HG03103 (cell line): ENCODE measurements around the gene SARDH.

Experiments used
- ATAC-seq: cut with Tn5 transposase; IDR thresholded peaks from one replicate; pipeline ENCODE4 v1.9.1; 2021; ENCODE audit warnings: low read depth; ENCODE audit not compliant: unreplicated experiment

The SARDH gene

DNA sequence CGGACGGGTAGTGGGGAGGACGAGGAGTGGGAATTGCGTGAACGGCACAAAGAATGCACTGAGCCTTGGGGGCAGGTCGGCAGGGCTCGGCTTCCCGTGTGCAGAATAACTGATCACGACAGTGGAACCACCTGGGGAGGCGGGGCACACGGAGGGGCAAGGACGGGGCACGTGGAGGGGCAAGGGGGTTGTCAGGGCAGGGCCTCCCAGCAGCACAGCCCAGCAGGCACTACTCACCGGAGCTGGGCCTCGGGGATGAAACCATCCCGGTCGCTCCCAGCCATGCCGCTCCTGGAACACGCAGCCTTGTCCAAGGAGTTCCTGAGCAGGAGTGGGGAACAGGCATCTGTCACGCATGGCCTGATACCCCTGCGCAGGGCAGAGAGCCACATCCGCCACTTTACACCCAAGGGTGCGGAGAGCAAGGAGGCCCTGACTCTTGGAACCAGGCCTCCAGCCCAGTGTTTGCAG is 33.4 kb downstream of the SARDH start:
- ATAC-seq, result no peak

DNA sequence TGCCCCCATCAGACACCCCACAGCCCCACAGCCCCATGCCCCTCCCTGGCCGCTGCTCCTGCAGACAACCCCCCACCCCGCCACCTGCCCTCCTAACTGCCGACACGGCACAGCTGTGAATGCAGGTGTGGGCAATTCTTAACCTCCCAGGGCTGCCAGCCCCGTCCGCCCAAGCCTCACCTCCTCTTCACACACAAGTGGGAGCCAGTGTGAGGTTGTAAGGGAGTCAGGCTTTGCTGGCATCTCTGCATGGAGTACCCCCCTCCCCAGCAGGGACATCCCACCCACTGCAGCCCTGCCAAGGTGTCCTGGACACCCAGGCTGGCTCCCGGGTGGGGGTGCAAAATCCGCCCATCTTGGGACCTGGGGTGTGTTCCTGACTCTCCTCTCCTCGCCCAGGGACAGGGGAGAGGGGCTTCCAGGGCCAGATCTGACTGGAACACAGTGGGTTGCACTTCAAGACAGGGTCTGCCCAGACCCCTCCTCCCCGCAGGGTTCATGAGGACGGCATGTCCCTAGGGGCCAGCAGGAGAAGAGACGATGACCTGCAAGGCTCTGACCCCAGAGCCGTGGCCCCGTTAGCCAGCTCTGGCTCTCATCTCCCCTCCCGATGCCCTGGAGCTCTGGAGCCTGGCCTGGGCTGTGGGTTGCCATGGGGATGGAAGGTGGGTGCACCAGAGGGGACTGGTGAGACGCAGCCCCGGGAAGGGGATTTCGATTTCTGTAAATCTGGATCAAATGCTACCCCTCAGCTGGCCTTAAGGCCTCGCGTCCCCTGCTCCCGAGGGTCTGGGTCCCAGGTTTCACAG is 34.4 kb downstream of the SARDH start:
- no peak for ATAC-seq

DNA sequence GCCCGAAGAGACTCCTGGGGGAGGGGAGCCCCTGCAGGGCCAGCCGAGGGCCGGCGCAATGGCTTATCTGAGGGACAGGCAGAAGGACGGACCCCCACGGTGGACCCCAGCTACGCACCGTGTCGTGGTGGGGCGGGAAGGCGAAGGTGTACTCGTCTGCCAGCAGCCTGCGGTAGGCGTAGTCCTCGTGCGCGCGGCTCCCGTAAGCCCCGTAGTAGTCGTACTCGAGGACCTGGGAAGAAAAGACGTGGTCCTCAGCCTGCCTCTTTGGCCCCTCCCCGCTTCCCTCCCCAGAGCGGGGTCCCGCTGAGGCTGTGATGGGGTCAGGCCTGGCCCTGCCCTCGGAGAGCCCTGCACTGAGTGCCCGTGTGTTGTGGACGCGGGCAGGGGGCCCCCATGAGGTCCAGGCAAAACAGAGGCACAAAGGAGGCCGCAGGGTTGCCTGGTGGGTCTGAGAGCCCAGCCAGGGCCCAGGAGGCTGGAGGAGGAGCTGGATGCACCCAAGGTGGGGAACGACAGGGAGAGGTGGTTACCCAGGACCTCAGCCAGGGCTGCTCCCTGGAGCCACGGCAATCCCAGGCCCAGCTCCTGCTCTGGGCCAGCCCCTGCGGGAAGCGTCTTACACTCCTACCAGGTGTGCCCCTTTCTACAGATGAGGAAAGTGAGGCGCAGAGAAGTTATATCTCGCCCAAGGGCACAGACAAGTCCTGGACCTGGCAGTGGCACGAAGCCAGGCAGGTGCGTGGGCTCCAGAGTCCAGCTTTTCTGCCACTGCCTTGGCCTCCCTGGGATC is 35.2 kb downstream of the SARDH start:
- no peak for ATAC-seq

DNA sequence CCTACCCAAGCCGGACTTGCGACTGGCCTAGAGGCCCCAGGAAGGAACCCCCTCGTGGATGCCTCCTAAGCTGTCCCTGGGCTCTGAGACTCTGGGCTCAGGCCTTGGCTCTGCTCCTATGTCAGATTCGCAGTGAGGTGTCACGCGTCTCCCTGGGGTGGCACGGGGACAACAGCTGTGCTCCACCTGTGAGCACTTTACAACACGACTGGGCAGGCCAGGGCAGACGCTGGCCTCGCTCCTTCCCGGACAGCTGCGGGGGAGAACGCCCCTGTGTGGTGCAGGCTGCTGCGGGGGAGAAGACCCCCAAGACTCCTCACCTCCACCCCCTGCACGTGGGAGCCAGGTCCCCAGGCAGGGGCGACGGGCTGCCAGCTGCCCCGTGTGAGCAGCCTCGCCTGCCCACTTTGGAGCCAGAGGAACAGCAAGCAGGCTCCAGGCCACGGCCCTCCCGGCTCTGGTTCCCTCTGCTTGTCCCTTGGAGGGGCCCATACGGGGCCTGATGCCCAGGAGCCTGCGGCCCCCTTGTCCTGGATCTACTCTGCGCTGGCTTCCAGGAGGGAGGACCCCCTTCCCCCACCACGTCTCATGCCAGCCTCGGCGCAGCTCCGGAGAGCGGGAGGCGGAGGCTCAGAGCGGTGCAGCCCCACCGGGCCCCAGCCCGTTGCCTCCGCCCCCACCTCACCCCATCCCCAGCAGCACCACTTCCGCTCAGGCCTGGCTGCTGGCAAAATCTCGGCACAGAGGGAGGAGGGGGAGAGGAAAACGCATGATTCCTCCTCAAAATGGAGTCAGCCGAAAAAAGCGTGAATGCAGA is 36.0 kb downstream of the SARDH start:
- no peak for ATAC-seq

- no peak for ATAC-seq
These were observed 36.7 kb downstream of the SARDH start for GRCh38 chr9:133701321-133701980.

DNA sequence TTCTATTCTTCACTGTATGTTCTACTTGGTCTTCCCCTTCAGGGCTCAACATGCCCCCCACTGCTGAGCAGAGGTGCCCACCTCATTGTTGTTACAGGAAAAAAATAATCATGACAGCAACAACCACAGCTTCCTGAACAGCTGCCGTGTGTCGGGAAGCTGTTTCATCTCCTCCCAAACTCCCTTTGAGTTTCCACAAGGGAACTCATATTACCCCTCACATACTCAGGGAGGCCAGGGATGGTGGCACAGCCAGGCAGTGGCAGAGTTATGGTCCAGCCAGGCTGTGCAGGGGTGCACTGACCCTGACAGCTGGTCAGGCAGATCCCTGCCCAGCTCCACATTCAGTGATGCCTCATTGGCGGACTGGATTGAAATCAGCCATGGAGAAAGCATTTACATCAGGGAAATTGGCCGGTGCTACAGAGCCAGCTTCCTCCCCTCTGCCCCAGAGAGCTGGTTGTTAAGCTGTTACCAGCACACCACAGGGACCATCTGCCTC is 37.3 kb downstream of the SARDH start:
- no peak for ATAC-seq

- ATAC-seq, result no peak
These were observed 38.6 kb downstream of the SARDH start for GRCh38 chr9:133699546-133699945.

DNA sequence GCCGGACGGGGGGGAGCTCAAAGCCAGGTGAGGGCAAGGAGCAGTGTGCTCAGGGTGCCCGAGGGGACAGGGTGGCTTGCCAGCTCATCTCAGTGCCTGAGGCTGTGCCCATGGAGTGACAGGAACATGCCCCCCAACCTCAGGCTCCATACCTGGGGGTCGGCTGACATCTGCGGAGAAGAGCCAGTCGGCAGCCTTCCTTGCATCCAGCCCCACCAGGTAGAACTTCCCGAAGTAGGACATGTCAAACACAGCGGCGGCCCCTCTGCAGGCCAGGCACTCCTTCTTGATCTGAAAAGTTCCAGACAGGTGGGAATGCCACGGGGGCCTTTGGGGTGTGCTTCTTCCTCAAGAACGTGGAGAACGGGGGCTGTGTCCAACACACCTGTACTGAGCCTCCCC is 42.1 kb downstream of the SARDH start:
- no peak for ATAC-seq

DNA sequence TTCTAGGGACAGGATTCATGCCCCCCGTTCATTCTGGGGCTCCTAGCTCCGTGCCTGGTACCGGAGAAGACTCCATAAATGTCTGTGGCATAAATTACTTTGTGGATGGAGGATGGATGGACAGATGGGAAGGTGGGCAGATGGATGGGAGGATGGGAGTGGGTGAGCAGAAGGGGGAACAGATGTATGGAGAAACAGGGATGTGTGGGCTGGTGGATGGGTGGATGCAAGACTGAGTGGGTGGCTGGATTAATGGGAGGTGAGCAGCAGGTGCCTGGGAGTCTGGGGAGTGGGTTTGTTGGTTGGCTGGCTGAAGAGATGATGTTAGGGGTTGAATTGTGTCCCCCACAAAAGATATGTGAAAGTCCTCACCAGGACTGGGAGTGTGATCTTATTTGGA is 43.5 kb downstream of the SARDH start:
- no peak for ATAC-seq

GRCh38 chr9:133693703-133694529 is 44.2 kb downstream of the SARDH start:
- ATAC-seq, result no peak

GRCh38 chr9:133693116-133693515 is 45.0 kb downstream of the SARDH start:
- ATAC-seq, result no peak

DNA sequence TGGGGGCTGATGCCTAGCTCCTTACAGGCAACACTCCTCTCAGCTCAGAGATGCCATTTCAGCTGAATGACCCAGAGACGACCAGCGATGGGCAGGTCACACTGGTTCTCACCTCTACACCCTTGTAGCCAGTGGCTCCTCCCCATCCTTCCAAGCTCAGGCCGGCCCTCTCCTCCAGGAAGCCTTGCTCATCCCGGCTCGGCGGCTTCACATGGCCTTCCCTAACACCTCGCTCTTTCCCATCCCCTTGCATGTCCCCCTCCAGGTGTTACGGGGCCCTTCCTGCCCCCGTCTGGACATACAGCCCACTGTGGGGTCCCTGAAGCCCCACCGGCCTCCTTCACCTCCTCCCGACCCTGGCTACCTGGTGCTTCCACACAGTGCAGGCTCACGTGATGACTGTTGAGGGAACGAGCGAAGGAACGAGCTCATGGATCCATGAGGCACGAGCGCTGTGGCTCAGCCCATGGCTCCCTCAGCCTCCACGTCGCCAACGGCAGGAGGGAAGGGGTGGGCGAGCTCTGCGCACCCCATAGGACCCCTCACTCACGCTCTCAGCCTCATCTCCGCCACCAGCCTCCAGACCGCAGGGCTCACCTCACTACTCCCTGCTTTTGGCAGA is 45.7 kb downstream of the SARDH start:
- no peak for ATAC-seq

DNA sequence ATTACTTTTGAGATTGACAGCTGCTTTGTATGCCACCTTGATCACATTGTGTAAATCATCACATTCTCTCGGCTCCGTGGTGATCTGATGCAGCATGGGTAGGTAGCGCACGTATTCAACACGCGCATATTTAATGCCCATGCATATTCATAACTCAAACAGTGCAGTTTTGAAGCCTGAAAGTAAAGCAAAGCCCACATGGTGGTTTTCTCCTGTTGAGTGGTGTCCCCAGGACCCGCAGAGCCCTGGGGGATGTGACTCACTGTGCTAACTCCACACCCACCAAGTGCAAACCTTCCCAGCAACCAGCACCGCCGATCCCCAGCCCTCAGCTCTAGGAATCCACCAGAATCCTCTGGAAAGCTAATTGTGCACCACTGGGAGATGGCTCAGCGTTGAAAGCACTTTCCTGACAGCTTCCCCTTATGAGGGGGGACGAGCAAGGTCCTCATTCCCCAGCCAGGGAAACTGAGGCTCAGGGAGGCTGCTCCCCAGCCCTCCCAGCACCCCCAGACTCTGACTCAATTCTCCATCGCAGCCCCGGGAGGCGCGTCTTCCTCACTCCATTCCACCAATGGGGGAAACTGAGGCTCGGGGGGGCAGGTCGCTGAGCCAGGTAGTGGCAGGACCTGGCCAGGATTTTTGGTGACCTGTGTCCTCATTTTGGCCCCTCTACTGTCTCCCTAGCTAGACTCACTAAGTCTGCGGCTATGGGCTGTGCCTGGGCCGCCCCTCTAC is 46.4 kb downstream of the SARDH start:
- no peak for ATAC-seq

DNA sequence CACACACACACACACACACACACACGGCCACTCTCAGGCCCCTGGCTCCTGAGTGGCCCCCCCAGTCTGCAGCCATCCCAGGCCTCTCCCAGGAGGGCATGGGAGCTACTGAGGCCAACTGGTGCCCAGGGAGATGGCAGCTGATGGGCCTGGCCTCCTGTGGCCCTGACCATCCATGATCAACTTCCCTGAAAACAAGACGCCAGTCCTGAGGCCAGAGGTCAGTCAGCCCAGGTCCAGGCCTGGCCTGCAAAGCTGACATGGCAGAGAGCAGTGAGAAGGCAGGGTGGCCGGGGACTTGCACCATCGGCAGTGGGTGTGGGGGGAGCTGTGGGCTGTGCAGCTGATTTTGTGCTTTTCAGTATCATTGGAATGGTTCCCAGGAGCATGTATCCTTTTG is 47.0 kb downstream of the SARDH start:
- ATAC-seq, result no peak

DNA sequence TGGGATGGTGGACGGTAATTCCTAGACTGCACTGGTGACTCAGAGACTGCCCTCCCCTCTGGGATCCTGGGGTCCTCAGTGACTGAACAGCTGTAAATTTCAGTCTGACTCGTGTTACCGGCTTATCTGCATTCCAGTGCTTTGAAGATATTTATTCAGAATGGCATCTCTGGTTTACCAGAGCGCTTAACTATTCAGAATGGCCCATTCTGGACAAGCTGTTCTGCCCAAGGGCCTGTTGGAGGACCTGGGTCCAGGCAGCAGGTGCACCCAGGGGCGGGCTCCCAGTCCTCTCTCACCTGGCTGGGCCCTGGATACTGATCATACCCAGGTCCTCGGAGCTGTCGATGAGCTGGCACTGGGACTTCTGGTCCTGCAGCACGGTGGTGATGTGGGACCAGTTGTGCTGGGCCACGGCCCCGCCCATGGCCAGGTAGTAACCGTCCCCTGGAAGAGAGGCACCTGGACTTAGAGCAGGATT is 48.0 kb downstream of the SARDH start:
- no peak for ATAC-seq

DNA sequence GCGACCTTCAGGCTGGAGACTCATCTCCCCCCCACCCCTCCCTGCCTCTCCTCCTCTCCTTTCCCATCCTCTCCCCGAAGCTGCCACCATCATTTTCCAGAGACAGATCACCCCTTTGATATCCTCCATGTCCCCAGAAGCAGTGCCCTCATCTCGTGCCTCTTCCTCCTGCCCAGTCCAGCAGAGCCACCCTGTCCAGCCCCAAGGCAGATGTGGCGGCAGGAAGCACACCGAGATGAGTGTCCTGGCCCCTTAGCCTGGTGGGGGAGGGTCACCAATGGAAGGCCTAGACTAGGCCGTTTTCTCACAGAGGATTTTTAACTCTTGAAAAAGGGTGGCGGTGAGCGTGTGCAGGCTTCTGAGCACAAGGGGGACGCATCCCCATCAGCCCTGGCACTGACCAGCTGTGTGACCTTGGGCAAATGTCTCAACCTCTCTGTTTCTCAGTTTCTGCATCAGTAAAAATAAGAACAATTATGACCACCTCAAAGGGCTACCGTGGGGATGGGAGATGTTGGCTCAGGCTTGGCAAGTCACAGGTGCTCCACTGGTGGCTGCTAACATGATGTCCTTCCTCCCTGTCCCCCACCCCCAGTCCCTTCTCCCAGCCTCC is 48.9 kb downstream of the SARDH start:
- no peak for ATAC-seq

- no peak for ATAC-seq
These were observed 50.0 kb downstream of the SARDH start for GRCh38 chr9:133687856-133688761.
